SK-N-MC (cell line): ENCODE measurements around the gene TIPRL.

Experiments used
- EZH2 ChIP-seq: fragments of 200-600 bp; sonication (generic); IDR thresholded peaks from one replicate; pipeline ENCODE4 v1.6.1; 2017; ENCODE audit warnings: antibody characterized with exemption
- FOXP2 ChIP-seq: optimal IDR thresholded peaks from 2 replicates; pipeline ENCODE3; 2011; ENCODE audit warnings: mild to moderate bottlenecking, moderate library complexity; ENCODE audit not compliant: insufficient read depth; ENCODE audit errors: extremely low read length, control extremely low read depth
- POLR2AphosphoS5 ChIP-seq: IDR thresholded peaks from 2 replicates; pipeline ENCODE4 v1.6.1; 2012; ENCODE audit warnings: mild to moderate bottlenecking, low read depth, low read length, borderline replicate concordance

DNA sequence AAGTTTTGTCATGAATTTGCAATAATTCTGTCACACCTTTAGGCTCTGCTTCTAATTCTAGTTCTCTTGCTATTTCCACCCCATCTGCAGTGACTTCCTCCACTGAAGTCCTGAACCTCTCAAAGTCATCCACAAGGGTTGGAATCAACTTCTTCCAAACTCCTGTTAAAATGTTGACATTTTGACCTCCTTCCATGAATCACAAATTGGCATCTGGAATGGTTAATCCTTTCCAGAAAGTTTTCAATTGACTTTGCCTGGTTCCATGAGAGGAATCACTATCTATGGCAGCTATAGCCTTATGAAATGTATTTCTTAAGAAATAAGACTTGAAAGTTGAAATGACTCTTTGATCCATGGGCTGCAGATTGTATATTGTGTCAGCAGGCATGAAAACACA lies 27.3 kb downstream of the TIPRL start:
- TF ChIP-seq POLR2AphosphoS5 (no peak), EZH2 (no peak), FOXP2 (no peak)
